GM12891 (cell line): ENCODE results near the gene PPP2R2D.

ENCODE experiments used
- POLR2A ChIP-seq: IDR thresholded peaks from 2 replicates; pipeline ENCODE4 v1.6.1; 2011; ENCODE audit warnings: low read depth, low read length, control low read depth
- POLR2AphosphoS5 ChIP-seq: IDR thresholded peaks from 2 replicates; pipeline ENCODE4 v1.6.1; 2011; ENCODE audit warnings: low read depth, low read length, control low read depth

DNA sequence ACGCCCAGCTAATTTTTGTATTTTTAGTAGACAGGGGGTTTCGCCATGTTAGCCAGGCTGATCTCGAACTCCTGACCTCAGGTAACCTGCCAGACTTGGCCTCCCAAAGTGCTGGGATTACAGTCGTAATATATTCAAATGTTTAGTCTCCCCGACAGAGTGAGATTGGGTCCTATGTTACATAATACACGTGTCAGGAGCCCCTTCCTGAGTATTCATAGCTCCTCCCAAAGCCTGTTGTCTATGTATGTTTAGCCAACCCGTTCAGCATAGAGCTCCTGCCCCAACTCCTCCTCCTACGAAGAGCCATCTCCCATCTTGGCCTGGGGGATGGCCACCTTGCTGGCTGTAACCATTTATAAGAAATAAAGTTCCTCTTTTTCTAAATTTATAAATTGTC, 2.7 kb upstream of the PPP2R2D start:
- no peak for TF ChIP-seq POLR2A
- TF ChIP-seq POLR2AphosphoS5: no peak
